Activated CD8-positive, alpha-beta memory T cell treated with anti-CD3 and anti-CD28 coated beads, Interleukin-2, amount 50 U/mL, for 24 hours (primary cell): Measurements from ENCODE around the gene SNAP25.

Source experiments
- DNase-seq: peaks from one replicate; pipeline ENCODE4 v3.0.0-alpha.2; 2020; ENCODE audit errors: extremely low read depth

Gene SNAP25

GRCh38 chr20:10263385-10264165 is 44.9 kb downstream of the SNAP25 start:
- no peak for DNase-seq

- no peak for DNase-seq
Observed at GRCh38 chr20:10264166-10264558, 45.5 kb downstream of the SNAP25 start.

GRCh38 chr20:10268636-10269035 is 50.0 kb downstream of the SNAP25 start:
- no peak for DNase-seq

GRCh38 chr20:10270630-10271029 is 52.0 kb downstream of the SNAP25 start:
- DNase-seq: no peak

- no peak for DNase-seq
Observed at GRCh38 chr20:10271494-10272219, 53.0 kb downstream of the SNAP25 start.

GRCh38 chr20:10276878-10277580 is 58.4 kb downstream of the SNAP25 start:
- DNase-seq: no peak

- DNase-seq: no peak
Observed at GRCh38 chr20:10277616-10278015, 59.0 kb downstream of the SNAP25 start.

GRCh38 chr20:10278412-10278811 is 59.8 kb downstream of the SNAP25 start:
- DNase-seq: no peak

- DNase-seq: no peak
Observed at GRCh38 chr20:10280018-10280908, 61.6 kb downstream of the SNAP25 start.

- DNase-seq: no peak
Observed at GRCh38 chr20:10281911-10282310, 63.3 kb downstream of the SNAP25 start.

- DNase-seq: no peak
Observed at GRCh38 chr20:10282979-10283456, 64.4 kb downstream of the SNAP25 start.

- no peak for DNase-seq
Observed at GRCh38 chr20:10286356-10286755, 67.7 kb downstream of the SNAP25 start.

GRCh38 chr20:10288421-10288820 is 69.8 kb downstream of the SNAP25 start:
- no peak for DNase-seq

GRCh38 chr20:10288954-10289646 is 70.5 kb downstream of the SNAP25 start:
- DNase-seq: no peak

GRCh38 chr20:10291568-10292248 is 73.1 kb downstream of the SNAP25 start:
- DNase-seq: no peak

- no peak for DNase-seq
Observed at GRCh38 chr20:10297223-10297622, 78.6 kb downstream of the SNAP25 start.

GRCh38 chr20:10297684-10298240 is 79.1 kb downstream of the SNAP25 start:
- no peak for DNase-seq

GRCh38 chr20:10300582-10301446 is 82.2 kb downstream of the SNAP25 start:
- DNase-seq: no peak

- no peak for DNase-seq
Observed at GRCh38 chr20:10303852-10304251, 85.2 kb downstream of the SNAP25 start.
